ENCODE data around the gene CYP4B1.

CYP4B1 gene

GRCh38 chr1:46813858-46814396 is 15.1 kb downstream of the CYP4B1 start:
- TF ChIP-seq USF1 (IDR thresholded peaks at IDR 0.05) = no peak
- no peak for TF ChIP-seq REST (IDR thresholded peaks at IDR 0.05; ENCODE audit: low read depth)
- no peak for TF ChIP-seq ZBTB7A (IDR thresholded peaks at IDR 0.05; ENCODE audit: low read depth)
- TF ChIP-seq EP300 (IDR thresholded peaks at IDR 0.05; ENCODE audit: borderline replicate concordance) = no peak
- no peak for TF ChIP-seq NFIC (IDR thresholded peaks at IDR 0.05)
- no peak for TF ChIP-seq TAF1 (IDR thresholded peaks at IDR 0.05; ENCODE audit: low read depth)
- no peak for TF ChIP-seq TEAD4 (IDR thresholded peaks at IDR 0.05)
- TF ChIP-seq CEBPB (IDR thresholded peaks at IDR 0.05) = no peak
- no peak for TF ChIP-seq FOXM1 (IDR thresholded peaks at IDR 0.05; ENCODE audit: borderline replicate concordance, low read depth)
- TF ChIP-seq, protein P1, sequence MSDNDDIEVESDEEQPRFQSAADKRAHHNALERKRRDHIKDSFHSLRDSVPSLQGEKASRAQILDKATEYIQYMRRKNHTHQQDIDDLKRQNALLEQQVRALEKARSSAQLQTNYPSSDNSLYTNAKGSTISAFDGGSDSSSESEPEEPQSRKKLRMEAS (IDR thresholded peaks at IDR 0.05) = no peak
- no peak for TF ChIP-seq TCF12 (IDR thresholded peaks at IDR 0.05; ENCODE audit: low read depth)

DNA sequence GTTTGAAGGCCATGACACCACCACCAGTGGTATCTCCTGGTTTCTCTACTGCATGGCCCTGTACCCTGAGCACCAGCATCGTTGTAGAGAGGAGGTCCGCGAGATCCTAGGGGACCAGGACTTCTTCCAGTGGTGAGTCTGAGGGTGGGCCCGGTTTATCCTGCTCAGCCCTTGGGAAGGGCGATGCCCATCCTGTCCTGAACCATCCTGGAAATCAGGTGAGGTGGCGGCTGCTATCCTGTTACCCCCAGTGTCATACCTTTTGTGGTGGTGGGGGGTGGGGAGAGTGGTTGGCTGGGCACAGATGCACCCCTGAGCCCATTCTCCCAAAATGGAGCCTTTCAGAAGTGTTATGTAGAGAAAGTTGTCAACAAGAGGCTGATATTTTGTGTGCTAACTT is 16.3 kb downstream of the CYP4B1 start:
- no peak for TF ChIP-seq FOXM1 (IDR thresholded peaks at IDR 0.05; ENCODE audit: borderline replicate concordance, low read depth)
- TF ChIP-seq TAF1 (IDR thresholded peaks at IDR 0.05; ENCODE audit: low read depth) = no peak
- TF ChIP-seq YY1 (IDR thresholded peaks at IDR 0.05; ENCODE audit: low read depth) = no peak
- TF ChIP-seq RAD21 (IDR thresholded peaks at IDR 0.05; ENCODE audit: low read depth) = no peak
- TF ChIP-seq CREB1 (IDR thresholded peaks at IDR 0.05; ENCODE audit: low read depth) = no peak
- no peak for TF ChIP-seq ZBTB7A (IDR thresholded peaks at IDR 0.05; ENCODE audit: low read depth)
- TF ChIP-seq EGR1 (IDR thresholded peaks at IDR 0.05) = no peak
- no peak for TF ChIP-seq TCF12 (IDR thresholded peaks at IDR 0.05; ENCODE audit: low read depth)
- TF ChIP-seq TEAD4 (IDR thresholded peaks at IDR 0.05) = no peak
- no peak for TF ChIP-seq USF1 (IDR thresholded peaks at IDR 0.05)
- TF ChIP-seq EP300 (IDR thresholded peaks at IDR 0.05; ENCODE audit: borderline replicate concordance) = no peak
- TF ChIP-seq NFIC (IDR thresholded peaks at IDR 0.05) = no peak
- no peak for TF ChIP-seq REST (IDR thresholded peaks at IDR 0.05; ENCODE audit: low read depth)
- TF ChIP-seq, protein P1 (IDR thresholded peaks at IDR 0.05) = no peak
- TF ChIP-seq CEBPB (IDR thresholded peaks at IDR 0.05) = no peak

DNA sequence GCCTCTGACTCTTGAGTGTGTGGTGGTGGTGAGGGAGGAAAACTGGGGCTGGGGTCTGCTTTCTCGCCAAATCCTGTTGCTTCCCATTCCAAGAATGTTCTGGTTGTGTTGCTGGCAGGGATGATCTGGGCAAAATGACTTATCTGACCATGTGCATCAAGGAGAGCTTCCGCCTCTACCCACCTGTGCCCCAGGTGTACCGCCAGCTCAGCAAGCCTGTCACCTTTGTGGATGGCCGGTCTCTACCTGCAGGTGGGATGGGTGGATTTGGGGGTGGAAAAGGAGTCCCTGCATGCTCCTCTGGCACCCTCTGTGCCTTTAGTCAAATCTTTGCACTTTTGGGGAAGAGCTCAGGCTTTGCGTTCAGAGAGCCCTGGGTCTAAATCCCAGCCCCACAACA is 18.1 kb downstream of the CYP4B1 start:
- TF ChIP-seq YY1 (IDR thresholded peaks at IDR 0.05; ENCODE audit: low read depth) (no peak), TAF1 (IDR thresholded peaks at IDR 0.05; ENCODE audit: low read depth) (no peak), TEAD4 (IDR thresholded peaks at IDR 0.05) (no peak), CREB1 (IDR thresholded peaks at IDR 0.05; ENCODE audit: low read depth) (no peak), EP300 (IDR thresholded peaks at IDR 0.05; ENCODE audit: borderline replicate concordance) (no peak), REST (IDR thresholded peaks at IDR 0.05; ENCODE audit: low read depth) (no peak), USF1 (IDR thresholded peaks at IDR 0.05) (no peak), CEBPB (IDR thresholded peaks at IDR 0.05) (no peak), TCF12 (IDR thresholded peaks at IDR 0.05; ENCODE audit: low read depth) (no peak), EGR1 (IDR thresholded peaks at IDR 0.05) (no peak), RAD21 (IDR thresholded peaks at IDR 0.05; ENCODE audit: low read depth) (no peak)
- TF ChIP-seq, protein P1 (IDR thresholded peaks at IDR 0.05) = no peak

DNA sequence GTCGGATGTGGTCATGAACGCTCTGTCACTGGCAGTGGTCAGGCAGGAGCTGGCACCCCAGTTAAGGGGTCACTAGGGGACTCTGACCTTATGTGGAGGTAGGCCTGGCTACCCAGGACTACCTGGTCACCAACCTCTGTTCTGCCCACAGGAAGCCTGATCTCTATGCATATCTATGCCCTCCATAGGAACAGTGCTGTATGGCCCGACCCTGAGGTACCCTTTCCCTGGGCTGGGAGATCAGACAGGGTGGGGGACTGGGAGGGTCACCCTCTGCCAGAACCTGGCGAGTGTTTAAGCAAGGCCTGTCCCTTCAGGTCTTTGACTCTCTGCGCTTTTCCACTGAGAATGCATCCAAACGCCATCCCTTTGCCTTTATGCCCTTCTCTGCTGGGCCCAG is 19.0 kb downstream of the CYP4B1 start:
- no peak for TF ChIP-seq USF1 (IDR thresholded peaks at IDR 0.05)
